GM21447 (cell line): ENCODE data around the gene TMCC3.
"Not testable (repeated sequence)": the region's sequence is repeated elsewhere in the genome, so short reads cannot be mapped to it uniquely, and the experiment has no call there.

Experiments
- ATAC-seq: cut with Tn5 transposase; IDR thresholded peaks from one replicate; pipeline ENCODE4 v1.9.1; 2021; ENCODE audit not compliant: unreplicated experiment

Gene TMCC3

GRCh38 chr12:94575645-94576403 is 74.5 kb downstream of the TMCC3 start:
- no peak for ATAC-seq

- ATAC-seq = no peak
These were observed 75.3 kb downstream of the TMCC3 start for GRCh38 chr12:94575024-94575423.

DNA sequence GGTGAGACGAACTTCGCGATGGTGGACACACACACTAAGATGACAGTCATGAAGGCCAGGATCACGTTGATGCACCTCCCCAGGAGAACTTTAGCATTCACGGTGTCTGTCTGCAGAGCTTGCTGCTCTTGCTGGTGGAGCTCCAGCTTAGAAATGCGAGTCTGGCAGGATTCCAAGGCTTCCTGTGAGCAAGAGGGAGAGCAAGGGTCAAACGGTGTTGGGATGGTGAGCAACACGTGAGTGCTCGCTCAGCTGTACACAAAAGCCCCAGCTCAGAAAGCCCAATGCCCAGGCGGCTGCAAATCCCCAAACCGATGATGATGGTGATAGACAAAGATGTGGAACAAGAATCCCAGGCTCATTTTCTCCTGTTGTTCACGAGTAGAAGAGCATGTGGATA is 78.8 kb downstream of the TMCC3 start:
- no peak for ATAC-seq

DNA sequence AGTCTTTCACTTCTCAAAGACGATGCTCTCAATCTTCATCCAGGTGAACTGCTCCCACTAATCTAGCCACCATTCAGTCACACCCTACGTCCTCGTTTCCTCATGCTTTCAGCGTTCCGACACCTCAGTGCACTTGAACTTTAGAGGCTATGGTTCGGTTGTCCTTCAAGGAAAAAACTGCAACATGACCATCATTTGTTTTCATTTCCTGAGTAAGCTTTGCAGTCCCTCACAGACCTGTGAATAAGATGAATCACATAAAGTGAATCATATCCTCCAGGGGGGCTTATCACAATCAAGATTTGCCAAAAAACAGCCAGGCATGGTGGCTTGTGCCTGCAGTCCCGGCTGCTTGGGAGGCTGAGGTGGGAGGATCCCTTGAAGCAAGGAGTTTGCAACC is 80.2 kb downstream of the TMCC3 start:
- no peak for ATAC-seq

DNA sequence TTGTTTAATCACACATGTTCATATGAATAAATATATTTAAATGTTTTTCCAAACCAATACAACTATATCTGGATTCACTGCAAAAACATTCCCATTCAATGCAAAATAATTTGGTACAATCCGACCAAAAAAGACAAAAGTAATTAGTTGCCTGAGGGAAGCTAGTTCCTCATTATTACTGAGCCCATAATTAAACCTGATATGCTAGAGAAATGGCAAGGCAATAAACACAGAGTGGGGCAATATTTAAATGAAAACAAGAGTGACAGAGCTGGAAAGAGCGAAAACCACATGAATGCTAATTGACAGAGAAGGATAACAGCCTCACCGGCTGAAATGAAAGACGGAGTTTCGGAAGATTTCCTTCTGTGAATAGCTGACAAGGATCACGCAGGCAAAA is 82.6 kb downstream of the TMCC3 start:
- no peak for ATAC-seq

DNA sequence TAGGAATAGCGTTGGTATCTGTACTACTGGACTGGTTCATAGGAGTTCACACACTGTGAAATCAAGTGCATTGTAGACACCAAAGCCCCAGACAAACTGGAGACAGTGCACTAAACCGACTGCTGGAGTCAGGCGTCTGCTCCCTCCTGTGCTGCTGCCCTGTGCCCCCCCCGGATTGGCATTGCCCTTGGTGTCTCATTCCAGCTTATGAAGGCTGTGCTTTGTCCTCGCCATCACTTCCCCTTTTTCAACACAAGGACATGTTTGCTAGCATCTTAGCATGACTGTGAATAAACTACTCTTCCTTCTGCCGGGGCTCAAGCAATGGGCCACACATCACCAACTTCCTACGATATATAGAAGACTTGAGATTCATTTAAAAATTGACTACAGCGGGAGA is 84.0 kb downstream of the TMCC3 start:
- no peak for ATAC-seq

DNA sequence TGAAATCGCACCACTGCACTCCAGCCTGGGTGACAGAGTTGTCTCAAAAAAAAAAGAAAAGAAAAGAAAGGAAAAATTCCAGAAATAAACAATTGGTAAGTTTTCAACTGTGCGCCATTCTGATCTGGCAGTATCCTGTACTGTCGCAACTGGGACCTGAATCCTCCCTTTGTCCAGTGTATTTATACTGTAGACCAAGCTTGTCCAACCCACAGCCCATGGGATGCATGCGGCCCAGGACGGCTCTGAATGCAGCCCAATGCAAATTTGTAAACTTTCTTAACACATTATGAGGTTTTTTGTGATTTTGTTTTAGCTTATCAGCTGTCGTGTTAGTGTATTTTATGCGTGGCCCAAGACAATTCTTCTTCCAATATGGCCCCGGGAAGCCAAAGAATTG is 84.7 kb downstream of the TMCC3 start:
- no peak for ATAC-seq

DNA sequence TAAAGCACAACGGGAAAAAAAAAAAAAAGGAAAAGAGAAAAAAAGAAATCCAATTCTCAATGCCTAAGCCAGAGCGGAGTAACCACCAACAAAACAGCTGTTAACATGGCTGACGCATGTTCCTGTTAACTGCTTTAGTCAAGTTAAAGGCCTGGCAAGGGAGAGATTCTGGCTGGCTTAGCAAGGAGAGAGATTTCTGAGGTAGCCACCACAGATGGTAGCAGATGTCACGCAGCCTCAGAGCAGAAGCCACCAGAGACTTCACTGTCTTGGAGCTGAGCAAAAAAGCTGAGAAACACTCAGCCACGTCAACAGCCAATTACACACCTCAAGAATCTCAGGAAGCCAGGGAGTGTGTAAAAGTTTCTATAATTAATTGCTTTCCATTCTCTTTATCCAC is 87.1 kb downstream of the TMCC3 start:
- no peak for ATAC-seq

DNA sequence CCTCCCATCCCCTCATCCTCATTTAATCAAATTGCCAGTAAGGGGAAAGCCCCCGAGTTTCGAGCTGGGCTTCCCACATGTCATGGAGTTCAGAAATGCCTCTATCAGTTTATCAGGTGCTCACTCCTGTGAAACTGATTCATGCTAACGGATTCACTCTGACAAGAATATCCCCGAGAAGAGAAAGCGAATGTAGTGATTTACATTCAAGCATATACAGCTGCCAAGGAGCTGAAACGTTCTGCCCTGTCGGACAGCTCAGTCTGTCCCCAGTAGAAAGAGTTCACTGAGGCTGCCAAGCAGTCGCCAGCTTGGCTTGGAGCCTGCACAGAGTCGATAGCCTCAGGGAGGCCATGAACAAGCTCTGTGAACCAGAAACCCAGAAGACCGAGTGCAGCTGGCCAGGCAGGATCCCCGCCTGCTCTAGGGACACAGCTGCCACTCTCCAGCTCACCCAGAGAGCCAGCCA is 88.4 kb downstream of the TMCC3 start:
- peak; percentile 79 for ATAC-seq

GRCh38 chr12:94560431-94561221 is 89.7 kb downstream of the TMCC3 start:
- peak; percentile 61 for ATAC-seq

- no peak for ATAC-seq
These were observed 91.7 kb downstream of the TMCC3 start for GRCh38 chr12:94558612-94559011.

DNA sequence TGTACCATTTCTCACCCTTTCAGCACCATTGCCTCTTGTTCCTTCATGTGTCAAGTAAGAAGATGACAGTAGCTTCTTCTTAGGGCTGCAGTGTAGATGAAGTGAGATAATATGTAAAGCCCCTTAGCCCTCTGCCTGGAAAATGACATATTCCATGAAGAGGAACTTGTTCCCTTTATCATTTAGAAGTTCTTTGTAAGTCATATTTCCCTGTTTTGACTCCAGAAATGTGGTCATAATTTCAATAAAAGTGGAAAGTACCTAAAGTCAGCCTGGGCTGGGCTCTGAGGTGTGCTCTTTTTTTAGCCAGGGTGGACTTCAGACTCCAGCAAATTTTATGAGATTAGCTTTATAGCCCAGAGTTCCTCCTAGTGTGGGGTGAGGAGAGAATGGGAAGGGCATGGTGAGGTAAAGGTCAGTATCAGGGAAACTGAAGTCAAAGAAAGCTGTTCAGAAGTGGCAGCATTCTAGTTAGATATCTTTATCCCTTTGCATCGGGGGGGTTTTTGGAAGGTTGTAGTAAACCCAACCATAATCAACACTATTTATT is 92.5 kb downstream of the TMCC3 start:
- no peak for ATAC-seq

GRCh38 chr12:94555687-94556086 is 94.7 kb downstream of the TMCC3 start:
- no peak for ATAC-seq

- ATAC-seq = no peak
These were observed 96.5 kb downstream of the TMCC3 start for GRCh38 chr12:94553875-94554274.

DNA sequence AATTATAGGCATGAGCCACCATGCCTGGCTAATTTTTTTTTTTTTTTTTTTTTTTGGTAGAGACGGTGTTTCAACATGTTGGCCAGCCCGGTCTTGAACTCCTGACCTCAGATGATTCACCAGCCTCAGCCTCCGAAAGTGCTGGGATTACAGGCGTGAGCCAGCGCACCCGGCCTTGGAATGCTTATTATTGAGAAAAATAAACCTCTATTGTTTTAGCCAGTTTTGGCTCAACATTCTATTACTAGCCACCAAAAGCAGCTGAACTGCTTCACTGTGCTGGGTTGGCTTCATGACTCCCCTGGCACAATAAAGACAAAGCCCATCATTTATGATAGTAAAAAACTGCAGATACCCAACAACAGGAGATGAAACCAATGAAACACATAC is 97.2 kb downstream of the TMCC3 start:
- no peak for ATAC-seq

GRCh38 chr12:94551810-94552209 is 98.5 kb downstream of the TMCC3 start:
- no peak for ATAC-seq

DNA sequence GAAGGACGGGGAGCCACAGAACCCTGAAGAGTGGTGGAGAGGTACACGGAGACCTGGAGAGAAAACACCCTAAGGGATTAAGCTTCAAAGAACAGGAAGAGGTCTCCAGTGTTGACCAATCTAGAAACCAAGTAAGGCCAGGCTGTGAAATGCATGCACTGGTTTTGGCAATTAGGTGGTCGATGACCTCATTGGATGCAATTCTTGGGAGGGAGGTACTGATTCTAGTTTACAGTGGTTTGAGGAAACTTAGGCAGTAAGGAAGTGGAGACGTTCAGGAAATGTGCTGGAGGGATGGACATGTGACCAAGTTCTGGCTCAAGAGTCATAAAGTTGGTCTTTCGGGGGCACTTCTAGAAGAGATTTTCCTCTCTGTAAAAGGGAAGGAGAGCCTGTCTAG is 99.4 kb downstream of the TMCC3 start:
- no peak for ATAC-seq

GRCh38 chr12:94548833-94549232 is 101.5 kb downstream of the TMCC3 start:
- not testable (repeated sequence) for ATAC-seq

GRCh38 chr12:94545935-94546771 is 104.2 kb downstream of the TMCC3 start:
- no peak for ATAC-seq

GRCh38 chr12:94544355-94544754 is 106.0 kb downstream of the TMCC3 start:
- ATAC-seq = no peak

DNA sequence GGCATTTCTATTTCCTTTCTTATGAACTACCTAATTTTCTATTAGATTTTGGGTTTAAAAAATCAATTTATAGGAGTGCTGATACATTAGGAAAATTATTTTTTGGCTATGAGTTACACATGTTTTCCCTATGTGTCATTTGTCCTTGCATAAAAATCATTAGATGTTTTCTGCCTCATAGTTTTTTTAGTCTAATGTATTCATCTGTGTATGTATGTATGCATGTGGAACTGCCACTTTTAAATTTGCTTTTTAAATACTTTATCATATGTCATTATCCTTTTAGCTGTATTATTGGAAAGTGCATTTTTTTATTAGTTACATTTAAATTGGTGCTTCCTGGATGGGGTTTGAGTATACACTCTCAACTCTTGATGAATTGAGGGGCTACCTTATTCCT is 112.0 kb downstream of the TMCC3 start:
- no peak for ATAC-seq
